HL-60/S4 treated with phorbol 12-myristate 13-acetate at 8.2 ng/mL for 4 days and 3 days (cell line): ENCODE measurements around the gene GLT1D1.

Experiments used
- in situ Hi-C: fragments of 300-500 bp; cut with MboI; formaldehyde crosslinking; loops from 2 replicates; pipeline ENCODE4 v1.15.0; 2022; ENCODE audit warnings: low sequenced_read_pairs

GLT1D1 gene

DNA sequence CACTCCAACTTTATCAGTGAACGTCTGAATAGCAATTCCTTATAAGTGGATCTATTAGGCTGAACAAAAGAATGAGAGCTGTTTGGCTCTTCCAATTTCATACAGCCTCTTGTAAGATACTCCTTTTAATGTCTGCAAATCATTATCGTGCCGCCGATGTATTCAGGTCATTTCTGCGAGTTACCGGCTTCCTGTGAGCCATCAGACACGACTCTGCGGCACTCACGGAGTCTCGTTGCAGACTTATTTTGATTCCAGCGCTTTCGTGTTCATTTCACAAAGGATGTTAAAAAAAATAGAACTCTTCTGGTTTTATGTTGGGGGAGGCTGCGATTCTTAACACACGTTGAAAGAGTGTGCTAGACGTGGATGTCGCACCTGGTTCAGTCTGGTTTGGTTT, 106.6 kb downstream of the GLT1D1 start:
- in situ Hi-C loops = no loop called here

DNA sequence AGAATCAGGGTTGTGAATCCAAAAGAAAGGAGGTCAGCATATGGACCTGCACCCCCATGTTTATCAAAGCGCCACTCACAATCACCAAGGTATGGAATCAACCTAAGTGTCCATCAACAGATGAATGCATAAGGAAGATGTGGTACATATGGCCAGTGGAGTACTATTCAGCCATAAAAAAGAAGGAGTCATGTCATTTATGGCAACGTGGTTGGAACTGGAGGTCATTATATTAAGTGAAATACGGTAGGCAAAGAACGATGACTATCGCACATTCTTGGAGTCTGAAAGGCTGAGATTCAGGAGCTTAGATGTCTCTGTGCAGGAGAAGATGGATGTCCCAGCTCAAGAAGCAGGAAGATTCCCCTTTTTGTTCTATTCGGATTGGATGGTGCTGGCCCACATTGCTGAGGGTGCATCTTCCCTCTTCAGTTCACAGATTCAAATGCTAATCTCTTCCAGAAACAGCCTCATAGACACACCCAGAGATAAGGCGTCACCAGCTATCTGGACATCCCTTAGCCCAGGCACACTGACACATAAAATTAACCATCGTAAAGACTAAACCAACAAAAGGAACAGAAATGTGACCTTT, 108.1 kb downstream of the GLT1D1 start:
- in situ Hi-C loops = no loop called here

DNA sequence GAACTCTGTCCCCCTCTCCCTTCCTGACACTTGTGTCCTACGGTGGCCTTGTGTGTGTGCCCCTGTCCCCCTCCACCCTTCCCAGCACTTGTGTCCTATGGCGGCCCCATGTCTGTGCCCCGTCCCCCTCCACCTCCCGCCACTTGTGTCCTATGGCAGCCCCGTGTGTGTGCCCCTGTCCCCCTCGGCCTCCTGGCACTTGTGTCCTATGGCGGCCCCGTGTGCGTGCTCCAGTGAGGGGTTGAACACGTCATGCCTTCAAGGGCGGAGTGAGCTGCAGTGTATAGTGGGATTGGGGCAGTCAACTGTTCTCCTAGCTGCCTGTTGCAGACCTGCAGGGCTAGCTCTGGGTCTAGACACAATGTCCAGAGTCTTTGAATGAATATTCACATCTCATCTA, 108.7 kb downstream of the GLT1D1 start:
- in situ Hi-C loops = no loop called here

DNA sequence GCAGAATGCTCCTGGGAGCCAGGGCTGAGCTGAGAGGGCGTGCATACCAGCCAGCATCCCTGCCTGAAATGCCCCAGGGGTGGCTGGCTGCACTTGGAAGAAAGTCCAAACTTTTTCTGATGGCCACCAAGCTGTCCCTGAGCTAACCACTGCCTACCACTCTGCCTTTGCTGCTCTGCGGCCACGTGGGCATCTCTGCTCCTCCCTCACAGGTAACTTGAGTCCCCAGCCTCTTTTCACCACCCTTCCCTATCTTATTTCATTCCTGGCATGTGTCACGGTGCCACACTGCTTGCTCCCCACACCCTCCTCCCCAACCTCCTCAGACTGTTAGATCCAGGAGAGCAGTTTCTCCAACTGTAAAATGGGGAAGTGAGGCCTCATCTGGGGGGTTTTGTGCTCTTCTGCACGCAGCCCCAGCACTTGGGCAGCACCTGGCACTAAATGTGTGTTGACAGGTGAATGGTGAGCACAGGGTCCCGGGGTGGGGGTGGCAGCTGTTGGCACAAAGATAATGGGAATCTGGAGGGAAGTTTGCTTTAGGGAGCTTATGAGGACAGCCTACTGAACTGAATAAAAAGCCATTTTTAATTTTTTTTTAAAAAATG, 113.0 kb downstream of the GLT1D1 start:
- in situ Hi-C loops = no loop called here

DNA sequence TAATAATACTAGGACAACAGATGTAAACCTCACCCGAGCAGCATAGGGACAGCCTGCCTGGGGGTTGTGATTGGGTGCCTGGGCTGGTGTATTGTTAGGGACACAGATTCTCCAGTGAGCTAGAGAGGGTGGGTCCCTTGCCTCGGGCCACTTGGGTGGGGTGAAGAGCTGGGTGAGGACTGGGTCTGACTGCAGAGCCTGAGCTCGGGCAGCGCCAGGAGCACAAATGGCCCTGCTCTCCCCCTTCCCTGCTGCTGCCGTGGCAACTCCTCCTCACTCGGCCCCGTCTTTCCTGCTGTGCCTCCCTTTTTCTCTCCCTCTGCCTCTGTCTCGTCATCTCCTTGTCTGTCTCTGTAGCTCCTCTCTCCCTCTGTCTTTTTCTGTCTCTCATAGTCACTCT, 115.4 kb downstream of the GLT1D1 start:
- in situ Hi-C loops = no loop called here

DNA sequence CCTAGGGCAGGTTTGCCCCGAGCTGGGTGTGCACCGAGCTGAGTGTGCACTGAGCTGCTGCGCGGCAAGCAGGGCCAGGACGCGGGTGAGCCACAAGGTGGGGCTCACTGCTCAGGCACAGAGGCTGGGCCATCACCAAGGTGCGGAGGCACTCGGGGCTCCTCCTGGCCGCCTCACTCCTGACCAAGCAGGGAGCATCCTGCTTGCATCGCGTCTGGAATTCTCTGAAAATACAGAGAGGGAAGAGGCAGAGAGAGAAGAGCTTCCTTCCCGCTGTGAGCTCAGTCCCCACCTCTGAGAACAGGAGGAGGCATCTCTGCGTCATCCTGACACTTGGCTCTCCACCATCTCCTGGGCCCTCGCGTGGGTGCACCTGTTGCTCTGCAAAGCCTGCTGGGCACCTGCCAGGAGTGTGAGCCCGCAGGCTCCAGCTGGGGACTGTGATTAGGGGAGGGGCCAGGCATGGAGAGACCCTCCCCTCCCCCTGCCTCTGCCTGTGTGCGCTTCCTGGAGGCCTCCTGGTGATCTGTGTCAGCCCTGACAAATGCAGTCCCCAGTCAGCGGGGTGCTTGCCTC, 116.3 kb downstream of the GLT1D1 start:
- in situ Hi-C loops = no loop called here

DNA sequence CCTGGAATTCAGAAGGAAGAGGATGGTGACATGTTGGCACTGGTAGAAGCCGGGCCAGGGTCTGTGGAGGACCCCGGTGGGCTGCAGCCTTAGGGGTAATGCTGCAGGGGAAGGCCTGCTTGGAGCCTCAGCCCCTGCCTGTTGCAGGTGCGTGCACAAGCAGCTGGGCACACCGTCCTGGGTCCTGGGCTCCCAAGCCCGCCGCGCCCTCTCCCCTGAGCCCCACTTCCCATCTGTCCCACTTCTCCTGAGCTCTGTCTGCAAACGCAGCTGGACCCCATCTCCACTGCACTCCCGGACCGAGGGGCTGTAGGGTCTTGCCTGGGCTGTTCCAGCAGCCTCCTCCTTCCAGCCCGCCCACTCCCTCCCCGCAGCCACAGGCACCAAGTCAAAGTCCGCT, 116.8 kb downstream of the GLT1D1 start:
- in situ Hi-C loops = no loop called here

DNA sequence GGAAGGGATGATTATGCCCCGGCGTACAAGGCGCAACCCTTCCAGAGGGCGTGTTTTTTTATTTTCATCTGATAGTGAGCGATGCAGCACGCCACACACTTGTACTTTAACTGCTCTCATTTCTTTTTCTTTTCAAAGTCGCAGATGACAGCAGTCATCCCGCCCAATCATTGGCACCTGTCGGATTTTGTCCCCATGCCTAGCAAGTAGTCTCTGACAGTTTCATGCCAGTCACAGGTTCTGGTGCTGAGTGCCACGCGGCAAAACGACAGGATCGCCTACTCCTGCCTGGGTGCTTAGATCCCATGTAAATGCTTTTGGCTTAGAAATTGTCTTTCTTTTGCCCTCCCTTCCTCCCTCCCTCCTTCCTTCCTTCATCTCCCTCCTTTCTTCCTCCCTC, 117.7 kb downstream of the GLT1D1 start:
- in situ Hi-C loops = no loop called here

DNA sequence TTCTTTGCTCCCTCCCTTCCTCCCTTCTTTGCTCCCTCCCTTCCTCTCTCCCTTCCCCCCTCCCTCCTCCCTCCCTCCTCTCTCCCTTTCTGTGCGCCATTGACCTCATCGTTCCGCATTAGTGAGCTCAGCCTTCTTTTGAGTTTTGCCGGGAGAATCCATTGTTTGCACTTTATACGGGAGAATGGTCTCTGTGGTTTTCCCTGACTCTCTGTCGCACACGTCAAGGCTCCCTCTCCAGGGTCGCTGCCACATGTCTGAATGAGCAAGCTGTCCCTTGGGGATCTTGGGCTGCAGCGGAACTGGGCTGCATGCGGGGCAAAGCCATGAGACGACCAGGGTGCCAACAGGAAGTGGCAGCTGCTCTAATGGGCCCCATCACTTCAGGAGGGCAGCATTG, 118.5 kb downstream of the GLT1D1 start:
- in situ Hi-C loops = no loop called here

DNA sequence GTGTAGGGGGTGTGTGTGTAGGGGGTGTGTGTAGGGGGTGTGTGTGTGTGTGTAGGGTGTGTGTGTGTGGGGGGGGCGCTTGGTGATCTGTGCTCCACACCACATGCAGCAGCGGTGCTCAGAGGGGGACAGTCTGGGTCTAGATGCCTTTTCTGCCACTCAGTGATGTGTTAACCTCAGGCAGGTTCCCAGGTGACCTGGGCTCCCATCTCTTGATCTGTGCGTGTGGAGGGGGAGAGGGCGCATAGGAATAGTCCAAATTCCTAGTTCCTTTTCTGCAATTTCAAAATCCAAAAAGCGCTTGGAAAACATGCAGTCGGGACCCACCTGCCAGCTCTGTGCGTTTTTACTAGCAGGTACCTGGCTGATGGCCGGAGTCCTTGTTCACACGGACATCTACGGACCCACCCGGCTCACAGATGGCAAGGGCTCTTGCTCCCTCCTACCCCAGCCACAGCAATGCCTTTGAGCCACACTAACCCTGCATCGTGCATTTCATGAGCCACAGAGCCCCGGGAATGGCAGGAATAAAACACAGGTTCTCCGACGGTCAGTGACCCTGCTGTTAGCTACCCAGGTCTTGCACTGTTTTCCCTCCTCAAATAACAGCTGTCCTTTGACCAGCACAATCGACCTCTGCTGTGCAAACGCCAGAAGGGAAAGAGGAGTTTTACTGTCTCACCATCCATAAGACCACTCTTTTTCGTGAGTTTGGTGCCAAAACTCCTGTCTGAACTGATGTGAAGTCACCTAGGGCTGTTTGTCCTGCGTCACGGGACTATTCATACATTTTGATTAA, 120.8 kb downstream of the GLT1D1 start:
- in situ Hi-C loops = no loop called here

DNA sequence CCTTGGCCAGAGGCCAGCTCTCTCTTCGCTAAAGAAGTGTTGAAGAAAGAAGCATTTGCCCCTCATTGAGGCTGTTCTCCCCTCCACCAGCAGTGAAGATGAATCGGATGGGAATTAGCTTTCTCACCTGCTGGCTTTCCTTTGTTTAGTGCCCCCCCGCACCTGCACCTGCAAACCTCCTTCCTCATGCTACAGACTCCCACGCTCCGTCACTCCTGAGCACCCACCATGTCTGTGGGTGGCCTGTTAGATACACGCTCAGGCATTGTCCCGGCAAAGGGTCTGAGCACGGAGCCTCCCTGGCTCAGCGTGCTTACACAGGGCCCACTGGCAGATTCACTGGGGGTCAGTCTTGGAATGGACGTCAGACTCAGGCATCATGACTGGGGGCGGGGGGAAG, 121.6 kb downstream of the GLT1D1 start:
- in situ Hi-C loops = no loop called here

DNA sequence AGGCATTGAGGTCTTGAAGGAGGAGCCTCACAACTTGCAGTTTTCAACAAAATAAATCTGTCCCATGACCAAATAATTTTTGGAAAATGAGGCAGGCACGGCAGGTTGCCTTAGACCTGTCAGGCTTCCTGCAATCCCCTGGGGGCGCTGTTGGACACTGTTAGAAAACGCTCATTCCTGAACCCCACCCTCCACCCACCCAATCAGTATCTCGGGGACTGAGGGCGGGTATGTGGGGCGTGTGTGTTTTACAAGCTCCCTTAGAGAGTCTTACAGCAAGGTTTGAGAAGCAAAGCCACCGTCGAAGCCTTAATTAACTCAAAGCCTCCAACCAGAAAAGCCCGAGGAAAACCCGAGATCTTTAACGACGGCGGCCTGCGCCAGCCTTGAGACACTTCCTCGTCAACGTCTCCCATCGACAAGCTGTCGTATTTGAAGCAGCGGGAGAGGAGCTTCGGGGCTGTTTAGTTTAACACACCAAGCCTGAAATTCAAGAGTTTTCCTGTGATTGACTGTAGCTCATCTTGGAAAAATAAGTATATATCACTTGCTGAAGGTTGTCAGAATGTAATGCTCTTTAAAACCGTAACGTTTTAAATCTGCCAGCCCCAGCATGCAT, 123.0 kb downstream of the GLT1D1 start:
- in situ Hi-C loops = no loop called here

DNA sequence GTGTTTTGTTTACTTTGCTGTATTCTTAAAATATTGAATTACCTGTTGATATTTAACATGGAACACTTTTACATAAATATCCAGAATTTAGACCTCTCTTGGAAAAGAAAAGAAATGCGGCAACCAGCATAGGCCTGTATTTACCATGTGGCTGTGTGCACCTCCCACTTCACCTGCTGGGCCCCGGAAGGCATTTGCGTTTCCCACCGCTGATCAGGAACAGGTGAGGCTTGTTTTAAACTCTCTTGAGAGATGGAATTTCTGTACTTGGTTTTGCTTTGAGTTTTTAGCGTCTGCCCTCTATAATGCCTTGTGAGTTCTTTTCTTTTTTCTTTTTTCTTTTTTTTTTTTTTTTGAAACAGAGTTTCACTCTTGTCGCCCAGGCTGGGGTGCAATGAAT, 124.2 kb downstream of the GLT1D1 start:
- in situ Hi-C loops = no loop called here

DNA sequence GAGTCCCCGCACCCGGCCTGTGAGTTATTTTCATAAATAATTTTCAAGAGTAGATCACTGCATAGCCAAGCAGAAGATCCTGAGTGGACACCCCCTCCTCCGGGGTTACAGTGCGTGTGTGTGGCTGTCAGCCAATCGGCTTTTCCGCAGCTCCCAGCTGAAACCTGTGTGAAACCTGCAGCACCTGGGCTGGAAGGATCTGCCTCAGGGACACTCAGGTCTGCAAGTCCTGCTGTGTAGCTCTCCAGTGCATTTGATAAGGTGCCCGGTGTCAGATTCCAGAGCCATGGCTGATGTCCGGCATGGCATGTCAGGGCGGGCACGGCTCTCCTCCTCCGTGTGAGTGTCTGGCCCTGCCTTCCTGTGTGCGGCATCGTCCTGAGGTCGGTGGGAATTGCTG, 124.8 kb downstream of the GLT1D1 start:
- in situ Hi-C loops = no loop called here

DNA sequence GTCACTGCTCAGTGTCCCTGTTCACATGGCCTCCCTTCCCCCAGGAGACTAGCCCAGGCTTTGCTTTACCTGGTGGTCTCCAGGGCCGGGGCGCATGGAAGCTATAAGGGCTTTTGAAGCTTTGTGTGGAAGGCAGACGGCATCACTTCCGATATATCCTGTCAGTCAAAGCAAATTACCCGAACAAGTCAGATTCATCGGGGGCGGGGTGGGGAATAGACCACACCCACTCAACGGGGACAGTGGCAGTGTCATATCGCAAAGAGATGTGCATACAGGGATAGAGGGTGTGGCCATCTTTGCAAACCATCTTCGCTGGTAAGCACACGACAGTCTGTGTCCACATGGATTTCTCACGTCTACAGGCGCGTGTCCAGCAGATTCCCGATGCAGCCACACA, 127.3 kb downstream of the GLT1D1 start:
- in situ Hi-C loops = no loop called here

DNA sequence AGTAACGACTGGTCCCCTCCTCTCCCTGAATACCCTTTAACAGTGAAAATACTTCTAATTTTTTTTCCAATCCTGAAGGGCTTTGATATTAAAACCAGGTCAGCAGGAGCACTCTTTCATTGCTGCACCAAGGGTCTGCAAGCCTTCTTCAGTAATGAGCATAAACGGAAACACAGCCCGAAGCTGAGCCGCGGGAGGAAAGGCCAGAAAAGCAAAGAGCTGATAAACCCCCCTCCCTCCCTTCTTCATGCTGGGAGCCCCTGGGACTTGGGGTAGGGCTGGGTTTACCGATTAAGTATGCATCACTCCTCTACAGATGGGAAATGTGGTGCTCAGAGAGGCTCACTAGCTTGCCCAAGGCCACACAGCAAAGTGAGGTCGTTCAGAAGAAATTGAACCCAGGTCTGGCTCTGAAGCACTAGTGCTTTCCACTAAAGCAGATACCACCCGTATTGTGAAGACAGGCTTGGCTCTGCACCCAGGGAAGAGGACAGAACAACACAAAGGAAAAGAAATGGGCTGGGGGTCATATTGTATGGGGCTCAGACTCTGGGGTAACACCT, 128.8 kb downstream of the GLT1D1 start:
- in situ Hi-C loops = no loop called here

DNA sequence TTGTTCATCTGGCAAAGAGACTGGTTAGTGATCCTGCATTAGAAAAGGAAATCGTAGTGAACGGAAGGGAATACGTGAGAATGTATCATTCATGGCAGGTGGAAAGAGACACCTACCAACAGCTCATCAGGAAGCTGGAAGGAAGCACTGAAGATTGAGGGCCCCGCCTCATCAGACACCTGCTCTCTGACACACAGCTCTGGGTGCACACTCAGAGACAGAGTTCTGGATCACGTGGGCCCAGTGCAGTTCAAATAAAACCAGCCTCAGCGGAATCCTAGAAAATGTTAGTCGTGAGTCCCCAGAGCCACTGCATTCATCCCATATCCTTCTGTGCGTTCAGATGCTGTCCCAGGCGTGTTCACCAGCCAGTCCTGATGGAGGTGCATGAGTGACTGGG, 129.7 kb downstream of the GLT1D1 start:
- in situ Hi-C loops = no loop called here

DNA sequence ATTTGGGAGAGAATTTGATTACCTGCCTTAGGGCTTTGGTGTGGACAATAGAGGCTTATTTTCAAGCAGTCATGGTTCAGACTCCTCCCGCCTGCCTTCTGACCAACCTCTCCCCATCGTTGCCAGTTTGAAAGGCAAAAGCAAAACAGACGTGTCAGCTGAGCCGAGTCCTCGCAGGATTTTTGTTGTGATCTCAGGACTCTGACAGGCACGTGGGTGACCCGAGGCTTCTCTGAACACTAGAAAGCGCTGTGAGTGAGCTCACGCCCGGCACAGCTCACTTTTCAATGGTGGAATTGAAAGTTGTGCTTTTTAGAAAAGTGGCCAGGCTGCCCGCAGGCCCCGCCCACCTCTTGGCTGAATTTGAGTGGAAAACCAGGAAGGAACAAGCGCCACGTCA, 130.1 kb downstream of the GLT1D1 start:
- in situ Hi-C loops = no loop called here

DNA sequence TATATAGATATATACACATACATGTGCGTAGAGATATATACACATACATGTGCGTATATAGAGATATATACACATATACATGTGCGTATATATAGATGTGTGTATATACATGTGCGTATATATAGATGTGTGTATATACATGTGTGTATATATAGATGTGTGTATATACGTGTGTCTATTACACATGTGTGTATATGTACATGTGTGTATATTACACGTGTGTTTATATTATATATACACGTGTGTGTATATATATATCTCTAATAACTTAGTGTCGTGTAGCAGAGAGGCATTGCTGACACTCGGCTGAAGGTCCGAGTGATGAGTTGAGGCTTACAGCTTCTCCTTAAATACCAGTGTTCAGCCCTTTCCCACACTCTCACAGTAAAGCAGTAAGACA, 133.7 kb downstream of the GLT1D1 start:
- in situ Hi-C loops = no loop called here

DNA sequence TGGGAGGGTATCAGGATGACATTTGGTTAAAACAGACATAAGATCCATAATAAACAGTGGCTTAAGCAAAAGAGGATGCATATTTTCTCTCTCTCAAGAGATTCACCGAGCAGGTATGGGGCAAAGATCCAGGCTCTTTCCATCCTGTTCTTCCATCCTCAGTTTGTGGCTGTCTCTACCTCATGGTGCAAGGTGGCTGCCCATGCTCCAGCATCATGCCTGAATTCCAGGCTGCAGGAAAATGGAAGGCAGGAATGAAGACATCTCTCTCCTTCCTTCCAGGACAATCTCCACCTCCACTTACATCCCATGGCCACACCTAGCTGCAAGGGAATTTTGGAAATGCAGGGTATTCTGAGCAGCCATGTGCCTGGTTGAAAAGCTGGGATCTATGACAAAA, 136.0 kb downstream of the GLT1D1 start:
- in situ Hi-C loops = no loop called here

DNA sequence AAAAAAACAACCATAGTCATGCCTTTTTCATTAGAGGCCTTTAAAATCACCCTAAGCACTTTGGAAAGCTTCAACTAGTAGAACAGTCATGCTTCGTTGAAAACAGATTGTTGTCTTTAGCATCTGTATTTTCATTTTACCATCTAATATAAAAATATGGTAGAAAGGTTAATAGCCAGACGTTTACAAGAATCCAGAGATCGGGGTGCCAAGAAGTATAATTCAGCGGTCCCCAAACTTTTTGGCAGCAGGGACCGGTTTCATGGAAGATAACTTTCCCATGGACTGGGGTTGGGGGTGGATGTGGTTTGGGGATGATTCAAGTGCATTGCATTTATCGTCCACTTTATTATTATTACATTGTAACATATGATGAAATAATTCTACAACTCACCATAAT, 138.4 kb downstream of the GLT1D1 start:
- in situ Hi-C loops = no loop called here
